Smooth muscle cell (in vitro differentiated cells): ENCODE measurements around the gene GSG1L. TPM values are rescaled to one million over a fixed set of nuclear protein-coding genes. Genes with fewer than 3 reads are reported as not detected.

ENCODE experiments used
- DNase-seq: peaks from one replicate; lab custom pipeline; 2025; ENCODE audit not compliant: unreplicated experiment; lab: John Stamatoyannopoulos, UW
- H2AFZ ChIP-seq: fragments of 200-600 bp; sonication (generic); 2 replicates; pipeline ENCODE4 v1.6.0; 2016; ENCODE audit warnings: antibody characterized with exemption, low read depth, mild to moderate bottlenecking
- H3F3A ChIP-seq: fragments of 200-600 bp; sonication (generic); 2 replicates; pipeline ENCODE4 v1.6.0; 2017; ENCODE audit warnings: antibody characterized with exemption, low read depth
- H3K27ac ChIP-seq: fragments of 200-600 bp; sonication (generic); 2 replicates; pipeline ENCODE4 v1.5.1; 2016; ENCODE audit warnings: low read depth, mild to moderate bottlenecking
- H3K27me3 ChIP-seq: fragments of 200-600 bp; sonication (generic); 2 replicates; pipeline ENCODE4 v1.6.1; 2016; ENCODE audit warnings: low read depth, mild to moderate bottlenecking
- H3K36me3 ChIP-seq: fragments of 200-600 bp; sonication (generic); 2 replicates; pipeline ENCODE4 v1.5.1; 2016; ENCODE audit warnings: low read depth
- H3K4me1 ChIP-seq: fragments of 200-600 bp; sonication (generic); 2 replicates; pipeline ENCODE4 v1.5.1; 2016; ENCODE audit warnings: low read depth
- H3K4me2 ChIP-seq: fragments of 200-600 bp; sonication (generic); 2 replicates; pipeline ENCODE4 v1.6.0; 2016; ENCODE audit warnings: mild to moderate bottlenecking
- H3K4me3 ChIP-seq: fragments of 200-600 bp; sonication (generic); 2 replicates; pipeline ENCODE4 v1.5.1; 2016; ENCODE audit warnings: mild to moderate bottlenecking
- H3K79me2 ChIP-seq: fragments of 200-600 bp; sonication (generic); 2 replicates; pipeline ENCODE4 v1.6.0; 2016; ENCODE audit warnings: low read depth, mild to moderate bottlenecking
- H3K9ac ChIP-seq: fragments of 200-600 bp; sonication (generic); 2 replicates; pipeline ENCODE4 v1.6.0; 2016; ENCODE audit warnings: low read depth
- H3K9me3 ChIP-seq: fragments of 200-600 bp; sonication (generic); replicated peaks from 2 replicates; pipeline ENCODE4 v1.5.1; 2016; ENCODE audit warnings: low read depth
- H4K20me1 ChIP-seq: fragments of 200-600 bp; sonication (generic); 2 replicates; pipeline ENCODE4 v1.6.0; 2016; ENCODE audit warnings: low read depth
- CTCF ChIP-seq: fragments of 200-600 bp; sonication (generic); IDR thresholded peaks from 2 replicates; pipeline ENCODE4 v1.5.1; 2017; ENCODE audit warnings: borderline replicate concordance, mild to moderate bottlenecking, antibody characterized with exemption; ENCODE audit not compliant: insufficient read depth, poor library complexity, severe bottlenecking
- WGBS: methylation state at CpG from one replicate; pipeline ENCODE4 v1.1.7; 2016; ENCODE audit warnings: low lambda C conversion rate; 5-methylcytosine and 5-hydroxymethylcytosine counted together
- polyA plus RNA-seq: library from polyadenylated mRNA; unstranded; fragments of >200 nt; fragmentation: Nextera tagmentation; extraction: Ambion mirVana; gene quantifications from 2 replicates; pipeline ENCODE4 v1.2.1, GENCODE V29; 2016
- total RNA-seq: library from RNA; depleted of rRNA; stranded (reverse); fragments of >200 nt; gene quantifications from 2 replicates; pipeline ENCODE4 v1.2.3, GENCODE V29; 2014

Gene GSG1L
- total and polyA plus RNA-seq, 2 experiments from 2014 or later = 0.31 TPM; not detected in 1

DNA sequence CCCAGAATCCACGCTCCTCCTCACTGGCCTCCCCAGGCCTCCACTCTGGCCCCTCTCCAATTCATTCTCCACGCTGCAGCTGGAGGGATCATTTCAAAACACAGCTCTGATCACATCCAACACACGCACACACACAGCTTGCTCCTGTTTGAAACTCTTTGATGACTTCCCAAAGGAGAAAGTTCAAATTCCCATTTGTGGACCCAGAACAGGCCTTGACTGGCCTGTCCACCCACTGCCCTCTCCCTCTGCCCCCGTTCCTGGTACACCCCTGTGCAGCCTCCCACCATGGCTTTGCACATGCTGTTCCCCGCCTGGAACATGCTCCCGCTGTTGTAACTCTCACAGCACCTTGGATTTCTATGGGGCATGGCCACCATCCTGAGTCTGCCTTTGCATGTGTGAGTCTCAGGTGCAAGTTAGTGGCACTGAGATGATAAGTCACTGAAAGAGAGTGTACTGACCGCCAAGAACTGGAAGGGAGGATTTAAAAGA, 100.0 kb downstream of the GSG1L start:
- Histone ChIP-seq H3K4me2 (no peak overlapping the region), H4K20me1 (no peaks in the 10 kb centered on the region), H3K36me3 (no peaks in the 10 kb centered on the region), H3K79me2 (no peaks in the 10 kb centered on the region), H3K4me1 (no peaks in the 10 kb centered on the region), H3K9me3 (no peaks in the 10 kb centered on the region), H3K4me3 (no peak overlapping the region), H3F3A (no peaks in the 10 kb centered on the region), H3K27ac (no peak overlapping the region), H2AFZ (no peak overlapping the region), H3K27me3 (no peaks in the 10 kb centered on the region), H3K9ac (no peak overlapping the region)
- DNase-seq = no peak
- no peak for TF ChIP-seq CTCF
- WGBS = 88% methylated on average over 7 of the region's 7 CpGs

DNA sequence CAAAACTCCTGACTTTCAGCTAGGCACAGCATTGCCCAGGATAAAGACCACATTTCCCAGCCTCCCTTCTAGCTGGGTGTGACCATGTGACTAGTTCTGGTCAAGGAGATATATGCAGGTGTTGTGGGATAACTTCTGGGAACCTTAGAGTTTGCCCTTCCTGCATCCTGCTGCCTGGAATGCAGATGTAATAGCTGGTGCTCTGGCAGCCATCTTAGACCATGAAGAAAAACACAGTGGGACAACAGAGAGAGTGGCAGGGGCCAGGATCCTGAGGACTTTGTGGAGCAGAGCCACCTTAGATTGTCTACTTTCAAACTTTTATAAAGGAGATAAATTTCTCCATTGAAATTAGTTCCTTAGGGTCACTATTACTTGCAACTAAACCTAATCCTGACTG, 101.3 kb downstream of the GSG1L start:
- Histone ChIP-seq H3K4me2 (no peak overlapping the region), H3K27me3 (no peaks in the 10 kb centered on the region), H3K4me1 (no peaks in the 10 kb centered on the region), H3K9ac (no peak overlapping the region), H3K79me2 (no peaks in the 10 kb centered on the region), H3K36me3 (no peaks in the 10 kb centered on the region), H3K27ac (no peak overlapping the region), H3K9me3 (no peaks in the 10 kb centered on the region), H4K20me1 (no peaks in the 10 kb centered on the region), H3F3A (no peaks in the 10 kb centered on the region), H3K4me3 (no peak overlapping the region), H2AFZ (no peak overlapping the region)
- TF ChIP-seq CTCF = no peak
- no peak for DNase-seq

DNA sequence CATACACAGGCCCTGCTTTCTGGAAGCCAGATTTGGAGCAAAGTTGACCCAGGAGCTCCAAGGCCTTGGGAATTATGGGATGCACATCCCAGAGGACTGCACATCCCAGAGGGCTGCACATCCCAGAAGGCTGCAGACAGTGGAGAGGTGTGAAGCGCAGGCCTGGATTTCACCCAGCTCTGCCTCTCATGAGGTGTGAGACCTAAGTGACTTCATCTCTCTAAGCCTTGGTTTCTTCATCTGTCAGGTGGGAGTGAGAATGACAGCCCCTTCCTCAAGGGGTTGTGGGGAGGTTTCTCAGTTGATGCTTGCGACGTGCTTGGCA, 102.3 kb downstream of the GSG1L start:
- Histone ChIP-seq H3K4me2 (no peak overlapping the region), H3K27me3 (no peaks in the 10 kb centered on the region), H3K4me3 (no peak overlapping the region), H2AFZ (no peak overlapping the region), H4K20me1 (no peaks in the 10 kb centered on the region), H3K4me1 (no peaks in the 10 kb centered on the region), H3K27ac (no peak overlapping the region), H3K9ac (no peak overlapping the region), H3F3A (no peaks in the 10 kb centered on the region), H3K79me2 (no peaks in the 10 kb centered on the region), H3K36me3 (no peaks in the 10 kb centered on the region), H3K9me3 (no peaks in the 10 kb centered on the region)
- no peak for TF ChIP-seq CTCF
- no peak for DNase-seq
- WGBS = 93% methylated on average over 3 of the region's 3 CpGs

DNA sequence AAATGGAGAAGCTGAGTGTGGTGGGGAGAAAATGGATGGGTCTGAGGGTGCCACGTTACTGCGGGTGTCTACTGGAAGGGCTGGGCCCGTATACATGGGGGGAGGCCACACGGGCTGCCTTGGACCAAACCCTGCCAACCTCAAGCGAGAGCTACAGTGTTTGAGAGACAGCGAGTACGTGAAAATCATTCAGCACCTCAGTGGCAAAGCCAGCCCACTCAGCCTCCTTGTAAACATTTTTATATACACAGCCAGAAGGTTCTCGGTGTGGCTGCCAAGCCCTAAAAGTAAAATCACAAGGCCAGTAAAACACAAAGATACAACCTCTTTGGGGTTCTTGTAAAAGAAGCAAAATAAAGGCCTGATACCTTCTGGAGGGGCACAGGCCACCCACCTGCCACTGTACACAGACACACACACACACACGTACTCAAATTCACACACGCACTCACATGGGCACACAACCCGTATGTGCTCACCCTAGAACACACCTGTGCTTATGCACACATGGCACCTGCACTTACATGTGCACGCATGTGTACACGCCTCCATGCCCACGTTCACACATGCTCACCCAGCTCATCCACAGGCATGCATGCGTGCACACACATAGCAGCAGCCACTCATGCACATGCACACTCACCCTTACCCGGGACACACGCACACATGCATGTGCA, 102.8 kb downstream of the GSG1L start:
- Histone ChIP-seq H2AFZ (no peak overlapping the region), H3K79me2 (no peaks in the 10 kb centered on the region), H3K36me3 (no peaks in the 10 kb centered on the region), H3K4me2 (no peak overlapping the region), H3K9ac (no peak overlapping the region), H3K4me3 (no peak overlapping the region), H3K9me3 (no peaks in the 10 kb centered on the region), H3F3A (no peaks in the 10 kb centered on the region), H4K20me1 (no peaks in the 10 kb centered on the region), H3K4me1 (no peaks in the 10 kb centered on the region), H3K27ac (no peak overlapping the region), H3K27me3 (no peaks in the 10 kb centered on the region)
- no peak for TF ChIP-seq CTCF
- no peak for DNase-seq
- 87% methylated on average over 17 of the region's 17 CpGs for WGBS
